ENCODE measurements around the gene MCM7.

GRCh38 chr7:100049441-100050291, 51.5 kb downstream of the MCM7 start, which contains the start of gene ZSCAN21:
- TF ChIP-seq, protein P1, sequence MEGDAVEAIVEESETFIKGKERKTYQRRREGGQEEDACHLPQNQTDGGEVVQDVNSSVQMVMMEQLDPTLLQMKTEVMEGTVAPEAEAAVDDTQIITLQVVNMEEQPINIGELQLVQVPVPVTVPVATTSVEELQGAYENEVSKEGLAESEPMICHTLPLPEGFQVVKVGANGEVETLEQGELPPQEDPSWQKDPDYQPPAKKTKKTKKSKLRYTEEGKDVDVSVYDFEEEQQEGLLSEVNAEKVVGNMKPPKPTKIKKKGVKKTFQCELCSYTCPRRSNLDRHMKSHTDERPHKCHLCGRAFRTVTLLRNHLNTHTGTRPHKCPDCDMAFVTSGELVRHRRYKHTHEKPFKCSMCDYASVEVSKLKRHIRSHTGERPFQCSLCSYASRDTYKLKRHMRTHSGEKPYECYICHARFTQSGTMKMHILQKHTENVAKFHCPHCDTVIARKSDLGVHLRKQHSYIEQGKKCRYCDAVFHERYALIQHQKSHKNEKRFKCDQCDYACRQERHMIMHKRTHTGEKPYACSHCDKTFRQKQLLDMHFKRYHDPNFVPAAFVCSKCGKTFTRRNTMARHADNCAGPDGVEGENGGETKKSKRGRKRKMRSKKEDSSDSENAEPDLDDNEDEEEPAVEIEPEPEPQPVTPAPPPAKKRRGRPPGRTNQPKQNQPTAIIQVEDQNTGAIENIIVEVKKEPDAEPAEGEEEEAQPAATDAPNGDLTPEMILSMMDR (IDR thresholded peaks at IDR 0.05), result peak; percentile 47
- peak; percentile 31; the same call in 1 of the 2 replicates for TF ChIP-seq RAD21 (IDR thresholded peaks at IDR 0.05; ENCODE audit: low read length)
- TF ChIP-seq EP300 (IDR thresholded peaks at IDR 0.05; ENCODE audit: borderline replicate concordance in 1 of 2, low read depth in 1 of 2, low read length in 1 of 2), result 0 out of 4 replicates have a peak, but pooled peaks of 1 of the 2 experiments have one; percentile 20
- no peak for TF ChIP-seq JUND (IDR thresholded peaks at IDR 0.05)
- TF ChIP-seq CHD2 (IDR thresholded peaks at IDR 0.05; ENCODE audit: low read length, partially characterized antibody), result peak; percentile 81
- TF ChIP-seq FOXM1 (IDR thresholded peaks at IDR 0.05; ENCODE audit: low read depth), result no peak
- no peak for TF ChIP-seq ZBTB33 (IDR thresholded peaks at IDR 0.05; ENCODE audit: borderline replicate concordance, low read depth)
- TF ChIP-seq REST (IDR thresholded peaks at IDR 0.05; ENCODE audit: low read depth, low read length), result no peak
- no peak for TF ChIP-seq SIN3A (IDR thresholded peaks at IDR 0.05; ENCODE audit: borderline replicate concordance, low read depth, low read length)
- no peak for TF ChIP-seq RXRA (IDR thresholded peaks at IDR 0.05; ENCODE audit: borderline replicate concordance, low read depth)
- peak; percentile 75 for TF ChIP-seq MXI1 (IDR thresholded peaks at IDR 0.05; ENCODE audit: low read depth, low read length)
- no peak for TF ChIP-seq USF1 (IDR thresholded peaks at IDR 0.05; ENCODE audit: borderline replicate concordance, low read depth)
- TF ChIP-seq EZH2phosphoT487 (IDR thresholded peaks at IDR 0.05; ENCODE audit: borderline replicate concordance, low read depth), result no peak

All from SK-N-SH (cell line).